HUES6 (cell line): ENCODE results near the gene POLE3.
A peak's percentile ranks its signal among the peaks of the same experiment; 100 is the strongest.
"Not testable (repeated sequence)": the region's sequence is repeated elsewhere in the genome, so short reads cannot be mapped to it uniquely, and the experiment has no call there.

Source experiments
- H3K27ac ChIP-seq: 2 replicates; pipeline ENCODE4 v1.7.0; 2013; ENCODE audit warnings: low read depth, mild to moderate bottlenecking, low read length, inconsistent platforms
- H3K27me3 ChIP-seq: 2 replicates; pipeline ENCODE4 v1.6.1; 2013; ENCODE audit warnings: low read length; ENCODE audit not compliant: control insufficient read depth, insufficient read depth
- H3K36me3 ChIP-seq: 2 replicates; pipeline ENCODE4 v1.6.1; 2013; ENCODE audit warnings: low read length; ENCODE audit not compliant: control insufficient read depth, insufficient read depth
- H3K4me1 ChIP-seq: 2 replicates; pipeline ENCODE4 v1.6.1; 2013; ENCODE audit warnings: low read length; ENCODE audit not compliant: control insufficient read depth, insufficient read depth
- H3K4me3 ChIP-seq: 2 replicates; pipeline ENCODE4 v1.5.1; 2013; ENCODE audit warnings: low read depth, low read length
- H3K9ac ChIP-seq: one replicate; pipeline ENCODE4 v1.6.1; 2013; ENCODE audit warnings: mild to moderate bottlenecking, low read length
- H3K9me3 ChIP-seq: 2 replicates; pipeline ENCODE4 v1.6.1; 2013; ENCODE audit warnings: low read depth, low read length; ENCODE audit not compliant: control insufficient read depth, insufficient read depth

Gene POLE3

GRCh38 chr9:113388833-113389232, 21.6 kb downstream of the POLE3 start:
- Histone ChIP-seq H3K27ac (no peak overlapping the region), H3K4me1 (no peaks in the 10 kb centered on the region), H3K4me3 (no peak overlapping the region), H3K27me3 (no peaks in the 10 kb centered on the region), H3K9ac (no peak overlapping the region), H3K36me3 (peaks cover 54% of the 10 kb centered on the region), H3K9me3 (no peaks in the 10 kb centered on the region)

GRCh38 chr9:113387560-113388230, 22.8 kb downstream of the POLE3 start:
- no peaks in the 10 kb centered on the region for H3K27me3 ChIP-seq
- no peak overlapping the region for H3K27ac ChIP-seq
- no peak overlapping the region for H3K9ac ChIP-seq

DNA sequence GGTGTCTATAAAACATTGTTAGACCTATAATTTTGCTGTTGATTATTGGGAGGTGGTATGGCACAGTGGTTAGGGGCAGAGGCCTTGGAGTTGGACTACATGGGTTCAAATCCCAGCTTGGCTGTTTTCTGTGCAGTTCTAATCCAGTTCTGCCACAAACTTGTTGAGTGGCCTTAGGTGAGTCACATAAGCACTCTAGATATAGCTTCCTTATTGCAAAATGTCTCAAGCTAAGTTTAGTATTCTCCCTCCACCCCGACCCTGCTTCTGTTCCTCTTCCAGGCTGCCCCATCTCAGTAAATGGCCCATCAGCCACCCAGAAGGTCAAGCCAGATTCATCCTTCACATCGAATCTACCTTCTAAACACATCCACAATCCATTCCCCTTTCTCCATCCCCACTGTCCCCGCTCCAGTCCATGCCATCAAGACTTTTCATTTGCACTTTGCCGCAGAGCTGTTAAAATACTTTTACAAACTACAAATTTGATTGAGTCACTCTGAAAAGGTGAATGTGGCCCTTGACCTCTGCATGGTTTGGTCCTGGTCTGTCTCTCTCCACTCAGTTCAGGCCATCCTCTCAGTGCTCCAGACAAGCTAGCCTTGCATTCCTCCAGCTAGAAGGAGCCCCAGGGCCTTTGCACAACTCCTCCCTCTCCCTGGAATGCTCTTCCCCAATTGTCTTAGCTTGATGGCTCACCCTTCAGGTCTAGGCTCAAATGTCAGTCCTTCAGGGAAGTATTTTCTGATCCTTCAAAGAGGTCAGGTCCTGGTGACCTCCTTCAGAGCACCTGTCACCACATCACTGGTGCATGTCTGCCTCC, 23.7 kb downstream of the POLE3 start:
- Histone ChIP-seq H3K36me3 (peaks cover 43% of the 10 kb centered on the region), H3K27me3 (no peaks in the 10 kb centered on the region), H3K9me3 (no peaks in the 10 kb centered on the region), H3K4me1 (no peaks in the 10 kb centered on the region), H3K4me3 (no peak overlapping the region), H3K9ac (no peak overlapping the region), H3K27ac (no peak overlapping the region)

More at GRCh38 chr9:113387560-113388230, 22.8 kb downstream of the POLE3 start:
- H3K4me1 ChIP-seq = no peaks in the 10 kb centered on the region
- no peak overlapping the region for H3K4me3 ChIP-seq
- H3K36me3 ChIP-seq = peaks cover 50% of the 10 kb centered on the region
- H3K9me3 ChIP-seq = no peaks in the 10 kb centered on the region

- Histone ChIP-seq H3K36me3 (no peaks in the 10 kb centered on the region; the same call in 1 of the 2 replicates), H3K4me1 (no peaks in the 10 kb centered on the region), H3K4me3 (no peak overlapping the region), H3K27ac (no peak overlapping the region), H3K27me3 (no peaks in the 10 kb centered on the region), H3K9me3 (no peaks in the 10 kb centered on the region), H3K9ac (no peak overlapping the region)
These were observed 28.5 kb downstream of the POLE3 start for GRCh38 chr9:113381909-113382411.

DNA sequence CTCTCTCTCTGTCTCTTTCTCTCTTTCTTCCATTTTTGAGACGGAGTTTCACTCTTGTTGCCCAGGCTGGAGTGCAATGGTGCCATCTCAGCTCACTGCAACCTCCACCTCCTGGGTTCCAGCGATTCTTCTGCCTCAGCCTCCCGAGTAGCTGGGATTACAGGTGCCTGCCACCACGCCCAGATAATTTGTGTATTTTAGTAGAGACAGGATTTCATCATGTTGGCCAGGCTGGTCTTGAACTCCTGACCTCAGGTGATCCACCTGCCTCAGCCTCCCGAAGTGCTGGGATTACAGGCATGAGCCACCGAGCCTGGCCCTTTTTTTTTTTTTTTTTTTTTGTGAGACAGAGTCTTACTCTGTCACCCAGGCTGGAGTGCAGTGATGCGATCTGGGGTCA, 29.0 kb downstream of the POLE3 start:
- not testable (repeated sequence) for H3K9ac ChIP-seq, H3K27ac ChIP-seq, H3K4me3 ChIP-seq, H3K36me3 ChIP-seq, H3K27me3 ChIP-seq, H3K4me1 ChIP-seq, H3K9me3 ChIP-seq

DNA sequence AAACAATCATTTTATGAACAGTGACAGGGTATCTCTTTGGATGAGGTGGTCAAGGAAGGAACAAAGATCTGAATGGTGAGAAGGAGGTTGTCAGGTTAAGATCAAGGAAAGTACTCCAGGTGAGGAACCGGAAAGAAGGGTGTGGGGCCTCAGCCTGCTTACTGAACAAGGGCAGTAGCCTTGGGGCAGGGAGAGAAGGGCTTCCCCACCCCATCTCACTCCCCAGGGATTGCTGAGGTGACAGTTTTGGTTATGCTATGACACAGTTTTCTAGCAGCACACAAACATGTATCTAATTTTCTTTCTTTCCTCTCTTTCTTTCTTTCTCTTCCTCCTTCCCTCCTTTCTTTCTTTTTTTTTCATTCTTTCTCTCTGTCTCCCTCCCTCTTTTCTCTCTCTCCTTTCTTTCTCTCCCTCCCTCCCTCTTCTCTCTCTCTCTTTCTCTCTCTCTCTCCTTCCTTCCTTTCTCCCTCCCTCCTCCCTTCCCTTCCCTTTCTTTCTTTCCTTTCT, 29.6 kb downstream of the POLE3 start:
- no peak overlapping the region for H3K4me3 ChIP-seq
- no peak overlapping the region for H3K9ac ChIP-seq
- H3K27me3 ChIP-seq = no peaks in the 10 kb centered on the region
- H3K9me3 ChIP-seq = no peaks in the 10 kb centered on the region
- no peaks in the 10 kb centered on the region for H3K4me1 ChIP-seq
- H3K36me3 ChIP-seq = no peaks in the 10 kb centered on the region
- no peak overlapping the region for H3K27ac ChIP-seq

DNA sequence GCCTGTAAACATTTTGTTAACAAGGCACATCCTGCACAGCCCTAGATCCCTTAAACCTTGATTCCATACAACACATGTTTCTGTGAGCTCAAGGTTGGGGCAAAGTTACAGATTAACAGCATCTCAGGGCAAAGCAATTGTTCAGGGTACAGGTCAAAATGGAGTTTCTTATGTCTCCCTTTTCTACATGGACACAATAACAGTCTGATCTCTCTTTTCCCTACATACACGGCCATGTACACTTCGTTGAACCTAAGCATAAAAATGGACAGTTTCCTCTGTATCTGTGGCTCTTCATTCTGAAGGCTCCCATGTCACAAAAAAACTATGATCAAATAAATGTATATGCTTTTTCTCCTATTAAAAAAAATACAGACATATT, 30.7 kb downstream of the POLE3 start:
- H3K27me3 ChIP-seq, H3K4me1 ChIP-seq, H3K9me3 ChIP-seq, H3K4me3 ChIP-seq, H3K9ac ChIP-seq, H3K36me3 ChIP-seq, H3K27ac ChIP-seq: not testable (repeated sequence)

DNA sequence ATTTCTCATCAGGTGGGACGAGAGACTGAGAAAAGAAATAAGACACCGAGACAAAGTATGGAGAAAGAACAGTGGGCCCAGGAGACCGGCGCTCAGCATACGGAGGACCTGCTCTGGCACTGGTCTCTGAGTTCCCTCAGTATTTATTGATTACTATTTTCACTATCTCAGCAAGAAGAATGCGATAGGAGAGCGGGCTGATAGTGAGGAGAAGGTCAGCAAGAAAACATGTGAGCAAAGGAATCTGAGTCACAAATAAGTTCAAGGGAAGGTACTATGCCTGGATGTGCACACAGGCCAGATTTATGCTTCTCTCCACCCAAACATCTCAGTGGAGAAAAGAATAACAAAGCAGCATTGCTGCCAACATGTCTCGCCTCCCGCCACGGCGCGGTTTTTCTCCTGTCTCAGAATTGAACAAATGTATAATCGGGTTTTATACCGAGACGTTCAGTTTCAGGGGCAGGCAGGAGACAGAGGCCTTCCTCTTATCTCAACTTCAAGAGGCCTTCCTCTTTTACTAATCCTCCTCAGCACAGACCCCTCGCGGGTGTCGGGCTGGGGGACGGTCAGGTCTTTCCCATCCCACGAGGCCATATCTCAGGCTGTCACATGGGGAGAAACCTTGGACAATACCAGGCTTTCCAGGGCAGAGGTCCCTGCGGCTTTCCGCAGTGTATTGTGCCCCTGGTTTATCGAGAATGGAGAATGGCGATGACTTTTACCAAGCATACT, 31.2 kb downstream of the POLE3 start:
- H3K27ac ChIP-seq, H3K36me3 ChIP-seq, H3K9ac ChIP-seq, H3K9me3 ChIP-seq, H3K4me3 ChIP-seq, H3K27me3 ChIP-seq, H3K4me1 ChIP-seq: not testable (repeated sequence)

- peak within 1 kb of the TSS; percentile 82 for H3K9ac ChIP-seq
- no peaks in the 10 kb centered on the region for H3K27me3 ChIP-seq
- H3K27ac ChIP-seq = peak within 1 kb of the TSS; percentile 57; the same call in 1 of the 2 replicates
These were observed 33.6 kb downstream of the POLE3 start, which contains the start of gene HDHD3 for GRCh38 chr9:113376634-113377567. HDHD3 (minus strand) TSS chr9:113376986; CDS start chr9:113374354, 2,632 bp downstream.

More at GRCh38 chr9:113376634-113377567, 33.6 kb downstream of the POLE3 start, which contains the start of gene HDHD3:
- Histone ChIP-seq H3K4me1 (peaks cover 10% of the 10 kb centered on the region; the same call in 1 of the 2 replicates), H3K9me3 (no peaks in the 10 kb centered on the region), H3K36me3 (peaks cover 18% of the 10 kb centered on the region), H3K4me3 (peak within 1 kb of the TSS; percentile 96)
